Fibroblast of lung (primary cell): Measurements from ENCODE around the gene CNN3. TPM values are rescaled to one million over a fixed set of nuclear protein-coding genes. Genes with fewer than 3 reads are reported as not detected.

Experiments
- DNase-seq, 2 donors: peaks; one replicate each; pipeline versions ENCODE4 v3.0.0 to v3.0.0-alpha.2; 2010; ENCODE audit warnings: low read depth in 2 of 2
- H2AFZ ChIP-seq: 2 replicates; pipeline ENCODE4 v1.5.1; 2012; ENCODE audit warnings: low read length, control low read depth, inconsistent platforms
- H3K27ac ChIP-seq: 2 replicates; pipeline ENCODE4 v1.5.1; 2011; ENCODE audit warnings: low read length, control low read depth; ENCODE audit not compliant: insufficient read depth
- H3K27me3 ChIP-seq: 2 replicates; pipeline ENCODE4 v1.5.1; 2011; ENCODE audit warnings: mild to moderate bottlenecking, low read length; ENCODE audit not compliant: control insufficient read depth, insufficient read depth
- H3K36me3 ChIP-seq: 2 replicates; pipeline ENCODE4 v1.5.1; 2011; ENCODE audit warnings: low read length; ENCODE audit not compliant: control insufficient read depth, insufficient read depth
- H3K4me1 ChIP-seq: 2 replicates; pipeline ENCODE4 v1.5.1; 2011; ENCODE audit warnings: low read length; ENCODE audit not compliant: control insufficient read depth, insufficient read depth; ENCODE audit errors: extremely low read depth
- H3K4me2 ChIP-seq: 2 replicates; pipeline ENCODE4 v1.5.1; 2011; ENCODE audit warnings: low read length, control low read depth; ENCODE audit not compliant: insufficient read depth; ENCODE audit errors: extremely low read depth
- H3K4me3 ChIP-seq, 4 experiments: fragments of 200-600 bp in 1 of 4; sonication (generic) in 1 of 4; replicated peaks in 1 of 4; 2 replicates each; pipeline ENCODE4 v1.5.1; 2011 to 2016; ENCODE audit warnings: low read length in 4 of 4, low read depth in 3 of 4, mild to moderate bottlenecking in 3 of 4, control low read depth in 2 of 4, inconsistent platforms in 1 of 4, mixed read lengths in 1 of 4; ENCODE audit not compliant: insufficient read depth in 1 of 4; ENCODE audit errors: control extremely low read depth in 1 of 4
- H3K79me2 ChIP-seq: 2 replicates; pipeline ENCODE4 v1.5.1; 2012; ENCODE audit warnings: mild to moderate bottlenecking, low read length, inconsistent platforms; ENCODE audit not compliant: control insufficient read depth, insufficient read depth
- H3K9ac ChIP-seq: 2 replicates; pipeline ENCODE4 v1.5.1; 2011; ENCODE audit warnings: mild to moderate bottlenecking, low read length, control low read depth; ENCODE audit not compliant: insufficient read depth
- H3K9me3 ChIP-seq: 2 replicates; pipeline ENCODE4 v1.5.1; 2012; ENCODE audit warnings: low read depth, low read length; ENCODE audit not compliant: control insufficient read depth, insufficient read depth
- H4K20me1 ChIP-seq: 2 replicates; pipeline ENCODE4 v1.5.1; 2011; ENCODE audit warnings: low read length; ENCODE audit not compliant: control insufficient read depth, insufficient read depth; ENCODE audit errors: extremely low read depth
- EZH2 ChIP-seq: IDR thresholded peaks from 2 replicates; pipeline ENCODE4 v1.5.1; 2012; ENCODE audit warnings: low read length, control low read depth, mild to moderate bottlenecking; ENCODE audit errors: missing control alignments
- polyA plus RNA-seq, 2 donors: library from polyadenylated mRNA; depleted of rRNA in 1 of 2; stranded (reverse) in 1 of 2; unstranded in 1 of 2; fragments of >200 nt; gene quantifications; 2 replicates each; pipeline ENCODE4 v1.2.1, GENCODE V29; 2011 to 2012; ENCODE audit warnings: missing spikeins in 1 of 2
- total RNA-seq: library from RNA; depleted of rRNA; stranded (reverse); fragments of >200 nt; gene quantifications from 2 replicates; pipeline ENCODE4 v1.2.1, GENCODE V29; 2014
- TF ChIP-seq, protein P1 (sequence below), 2 donors: IDR thresholded peaks in 1 of 2; conservative IDR thresholded peaks in 1 of 2; 1 replicate in 1 of 2; 2 replicates in 1 of 2; pipeline ENCODE4 v1.5.1; 2011 to 2012; ENCODE audit warnings: low read length in 2 of 2, control low read depth in 1 of 2, inconsistent platforms in 1 of 2, low read depth in 1 of 2, mild to moderate bottlenecking in 1 of 2

CNN3 gene
- total and polyA plus RNA-seq, 2 donors (not counting 1 experiment from before 2014, with no cell fraction given): 601 to 670 TPM

GRCh38 chr1:94940738-94941137, 13.8 kb upstream of the CNN3 start:
- Histone ChIP-seq H3K4me3 (no peak overlapping the region), H3K79me2 (no peaks in the 10 kb centered on the region), H4K20me1 (no peaks in the 10 kb centered on the region), H2AFZ (no peak overlapping the region), H3K27ac (no peak overlapping the region), H3K4me1 (peaks cover 7% of the 10 kb centered on the region), H3K4me2 (no peak overlapping the region), H3K36me3 (no peaks in the 10 kb centered on the region), H3K9me3 (no peaks in the 10 kb centered on the region), H3K27me3 (no peaks in the 10 kb centered on the region), H3K9ac (no peak overlapping the region)
- DNase-seq: no peak
- no peak for TF ChIP-seq EZH2
- TF ChIP-seq, protein P1, sequence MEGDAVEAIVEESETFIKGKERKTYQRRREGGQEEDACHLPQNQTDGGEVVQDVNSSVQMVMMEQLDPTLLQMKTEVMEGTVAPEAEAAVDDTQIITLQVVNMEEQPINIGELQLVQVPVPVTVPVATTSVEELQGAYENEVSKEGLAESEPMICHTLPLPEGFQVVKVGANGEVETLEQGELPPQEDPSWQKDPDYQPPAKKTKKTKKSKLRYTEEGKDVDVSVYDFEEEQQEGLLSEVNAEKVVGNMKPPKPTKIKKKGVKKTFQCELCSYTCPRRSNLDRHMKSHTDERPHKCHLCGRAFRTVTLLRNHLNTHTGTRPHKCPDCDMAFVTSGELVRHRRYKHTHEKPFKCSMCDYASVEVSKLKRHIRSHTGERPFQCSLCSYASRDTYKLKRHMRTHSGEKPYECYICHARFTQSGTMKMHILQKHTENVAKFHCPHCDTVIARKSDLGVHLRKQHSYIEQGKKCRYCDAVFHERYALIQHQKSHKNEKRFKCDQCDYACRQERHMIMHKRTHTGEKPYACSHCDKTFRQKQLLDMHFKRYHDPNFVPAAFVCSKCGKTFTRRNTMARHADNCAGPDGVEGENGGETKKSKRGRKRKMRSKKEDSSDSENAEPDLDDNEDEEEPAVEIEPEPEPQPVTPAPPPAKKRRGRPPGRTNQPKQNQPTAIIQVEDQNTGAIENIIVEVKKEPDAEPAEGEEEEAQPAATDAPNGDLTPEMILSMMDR (conservative IDR thresholded peaks at IDR 0.05 in 1 of 2, IDR thresholded peaks at IDR 0.05 in 1 of 2; ENCODE audit: low read depth in 1 of 2, low read length in 2 of 2): no peak

DNA sequence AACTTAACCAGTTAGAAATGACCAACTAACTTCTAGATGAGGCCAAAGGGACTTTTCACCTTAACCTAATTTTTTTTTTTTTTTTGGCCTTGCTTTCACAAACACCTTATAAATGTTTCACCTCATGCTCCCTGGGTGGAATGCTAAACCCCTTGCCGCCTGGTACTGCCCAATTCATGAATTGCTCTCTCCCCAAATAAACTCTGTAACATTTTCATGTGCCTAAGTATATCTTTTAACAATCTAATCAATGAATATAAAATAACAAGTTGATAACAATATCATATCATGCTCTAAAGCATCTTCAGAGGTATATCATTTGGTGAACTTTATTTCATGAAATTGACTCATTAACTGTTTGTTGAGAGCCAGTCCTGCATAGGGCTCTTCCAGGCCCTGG, 10.9 kb upstream of the CNN3 start:
- DNase-seq: no peak
- Histone ChIP-seq H4K20me1 (no peaks in the 10 kb centered on the region), H3K79me2 (no peaks in the 10 kb centered on the region), H3K9me3 (no peaks in the 10 kb centered on the region), H3K4me3 (no peak overlapping the region), H3K36me3 (no peaks in the 10 kb centered on the region), H3K27ac (no peak overlapping the region), H2AFZ (no peak overlapping the region), H3K27me3 (no peaks in the 10 kb centered on the region), H3K9ac (no peak overlapping the region), H3K4me2 (no peak overlapping the region), H3K4me1 (peaks cover 7% of the 10 kb centered on the region)
- TF ChIP-seq, protein P1 (conservative IDR thresholded peaks at IDR 0.05 in 1 of 2, IDR thresholded peaks at IDR 0.05 in 1 of 2; ENCODE audit: low read depth in 1 of 2, low read length in 2 of 2): no peak
- TF ChIP-seq EZH2: no peak

GRCh38 chr1:94936861-94937620, 10.1 kb upstream of the CNN3 start:
- Histone ChIP-seq H3K9me3 (no peaks in the 10 kb centered on the region), H2AFZ (no peak overlapping the region), H3K4me3 (no peak overlapping the region), H3K4me1 (peaks cover 7% of the 10 kb centered on the region), H3K27ac (no peak overlapping the region), H3K79me2 (no peaks in the 10 kb centered on the region), H3K9ac (no peak overlapping the region), H3K27me3 (no peaks in the 10 kb centered on the region), H4K20me1 (no peaks in the 10 kb centered on the region), H3K36me3 (no peaks in the 10 kb centered on the region), H3K4me2 (peak overlapping the region; percentile 11)
- TF ChIP-seq, protein P1 (conservative IDR thresholded peaks at IDR 0.05 in 1 of 2, IDR thresholded peaks at IDR 0.05 in 1 of 2; ENCODE audit: low read depth in 1 of 2, low read length in 2 of 2): no peak
- no peak for TF ChIP-seq EZH2
- peak in 1 of 2 donors; percentile 68 for DNase-seq
